EH (cell line): Measurements from ENCODE around the gene TMEM87B.
"Not testable (repeated sequence)": the region's sequence is repeated elsewhere in the genome, so short reads cannot be mapped to it uniquely, and the experiment has no call there.

ENCODE experiments used
- DNase-seq: peaks from one replicate; pipeline ENCODE4 v3.0.0-alpha.2; 2015; ENCODE audit warnings: low read depth

TMEM87B gene

GRCh38 chr2:112073875-112074274 lies 18.8 kb downstream of the TMEM87B start:
- peak; percentile 55 for DNase-seq

GRCh38 chr2:112074506-112074905 lies 19.4 kb downstream of the TMEM87B start:
- peak; percentile 30 for DNase-seq

- DNase-seq: peak; percentile 52
Observed at GRCh38 chr2:112075490-112076260, 20.6 kb downstream of the TMEM87B start.

GRCh38 chr2:112077814-112078213 lies 22.7 kb downstream of the TMEM87B start:
- no peak for DNase-seq

GRCh38 chr2:112081262-112081661 lies 26.2 kb downstream of the TMEM87B start:
- no peak for DNase-seq

- DNase-seq: no peak
Observed at GRCh38 chr2:112084689-112085374, 29.8 kb downstream of the TMEM87B start.

GRCh38 chr2:112085375-112085730 lies 30.3 kb downstream of the TMEM87B start:
- no peak for DNase-seq

- no peak for DNase-seq
Observed at GRCh38 chr2:112085916-112086669, 31.0 kb downstream of the TMEM87B start.

- no peak for DNase-seq
Observed at GRCh38 chr2:112087346-112088020, 32.4 kb downstream of the TMEM87B start.

- no peak for DNase-seq
Observed at GRCh38 chr2:112089375-112089774, 34.3 kb downstream of the TMEM87B start.

- peak; percentile 86 for DNase-seq
Observed at GRCh38 chr2:112092286-112093041, 37.4 kb downstream of the TMEM87B start.

GRCh38 chr2:112093216-112093615 lies 38.1 kb downstream of the TMEM87B start:
- no peak for DNase-seq

- peak; percentile 31 for DNase-seq
Observed at GRCh38 chr2:112095681-112096080, 40.6 kb downstream of the TMEM87B start.

GRCh38 chr2:112096098-112096497 lies 41.0 kb downstream of the TMEM87B start:
- peak; percentile 38 for DNase-seq

GRCh38 chr2:112108178-112108832 lies 53.2 kb downstream of the TMEM87B start:
- DNase-seq: no peak

- DNase-seq: no peak
Observed at GRCh38 chr2:112109278-112109677, 54.2 kb downstream of the TMEM87B start.

- DNase-seq: peak; percentile 54
Observed at GRCh38 chr2:112110966-112111365, 55.9 kb downstream of the TMEM87B start.

GRCh38 chr2:112113354-112113753 lies 58.3 kb downstream of the TMEM87B start:
- DNase-seq: not testable (repeated sequence)

GRCh38 chr2:112118148-112118547 lies 63.1 kb downstream of the TMEM87B start:
- DNase-seq: no peak

- DNase-seq: peak; percentile 61
Observed at GRCh38 chr2:112121682-112122254, 66.7 kb downstream of the TMEM87B start.

GRCh38 chr2:112129060-112129459 lies 74.0 kb downstream of the TMEM87B start:
- DNase-seq: no peak
